ENCODE data around the gene C2CD2L.

DNA sequence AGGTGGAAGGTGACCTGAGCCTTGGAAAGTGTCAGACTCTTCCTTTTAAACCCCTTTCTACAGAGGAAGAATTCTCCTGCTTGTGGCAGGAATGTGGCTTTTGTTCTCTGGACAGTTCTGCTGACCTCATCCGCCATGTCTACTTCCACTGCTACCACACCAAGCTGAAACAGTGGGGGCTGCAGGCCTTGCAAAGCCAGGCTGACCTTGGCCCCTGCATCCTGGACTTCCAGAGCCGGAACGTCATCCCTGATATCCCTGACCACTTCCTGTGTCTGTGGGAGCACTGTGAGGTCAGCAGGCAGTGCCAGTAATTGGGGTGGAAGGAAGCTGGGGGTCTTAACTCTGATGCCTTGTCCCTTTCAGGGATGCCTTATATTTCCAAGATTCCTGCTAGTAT lies 23.5 kb downstream of the C2CD2L start:
- no peak for TF ChIP-seq CTCF (IDR thresholded peaks at IDR 0.05)
- no peak for TF ChIP-seq POLR2A (IDR thresholded peaks at IDR 0.05)
